SJCRH30 (cell line): Measurements from ENCODE around the gene SSX5. TPM values are rescaled to one million over a fixed set of nuclear protein-coding genes. Genes with fewer than 3 reads are reported as not detected.
"Not testable (repeated sequence)": the region's sequence is repeated elsewhere in the genome, so short reads cannot be mapped to it uniquely, and the experiment has no call there.

Experiments used
- DNase-seq, 2 experiments: peaks; one replicate each; pipeline ENCODE4 v3.0.0-alpha.2; 2015 to 2020
- H3K27ac ChIP-seq: fragments of 250-450 bp; sonication (Bioruptor Pico); 2 replicates; pipeline ENCODE4 v1.5.1; 2020; ENCODE audit warnings: mild to moderate bottlenecking, moderate library complexity
- H3K27me3 ChIP-seq: fragments of 250-450 bp; sonication (Bioruptor Pico); 2 replicates; pipeline ENCODE4 v1.5.1; 2020; ENCODE audit warnings: mild to moderate bottlenecking, moderate library complexity
- H3K36me3 ChIP-seq: fragments of 250-450 bp; sonication (Bioruptor Pico); 2 replicates; pipeline ENCODE4 v1.5.1; 2020; ENCODE audit warnings: mild to moderate bottlenecking, moderate library complexity
- H3K4me1 ChIP-seq: fragments of 250-450 bp; sonication (Bioruptor Pico); 2 replicates; pipeline ENCODE4 v1.5.1; 2020; ENCODE audit warnings: mild to moderate bottlenecking, moderate library complexity
- H3K4me3 ChIP-seq: fragments of 250-450 bp; sonication (Bioruptor Pico); 2 replicates; pipeline ENCODE4 v1.5.1; 2020; ENCODE audit warnings: mild to moderate bottlenecking, moderate library complexity
- H3K9me3 ChIP-seq: fragments of 250-450 bp; sonication (Bioruptor Pico); replicated peaks from 2 replicates; pipeline ENCODE4 v1.5.1; 2020; ENCODE audit warnings: mild to moderate bottlenecking, moderate library complexity
- total RNA-seq: library from RNA; depleted of rRNA; stranded (reverse); fragments of >200 nt; shearing (Covaris generic); gene quantifications from 2 replicates; pipeline ENCODE4 v1.2.3, GENCODE V29; 2014; rRNA removed

SSX5 gene
- total RNA-seq, result not detected in 2 replicates

GRCh38 chrX:48196745-48197201 is at the start of gene SSX5:
Gene SSX5 (minus strand): TSS chrX:48196795. CDS start chrX:48195358, 1,437 bp downstream.
- no peak for DNase-seq
- Histone ChIP-seq H3K27ac (no peak within 1 kb of the TSS), H3K27me3 (no peaks in the 10 kb centered on the region), H3K36me3 (no peaks in the 10 kb centered on the region), H3K9me3 (no peaks in the 10 kb centered on the region), H3K4me3 (no peak within 1 kb of the TSS), H3K4me1 (no peaks in the 10 kb centered on the region)

GRCh38 chrX:48224196-48224595 is 27.6 kb upstream of the SSX5 start:
- not testable (repeated sequence) for H3K4me3 ChIP-seq, H3K4me1 ChIP-seq, H3K27me3 ChIP-seq, H3K27ac ChIP-seq, H3K36me3 ChIP-seq, H3K9me3 ChIP-seq, DNase-seq

- H3K27ac ChIP-seq, H3K9me3 ChIP-seq, DNase-seq, H3K4me1 ChIP-seq, H3K27me3 ChIP-seq, H3K36me3 ChIP-seq, H3K4me3 ChIP-seq: not testable (repeated sequence)
Observed at GRCh38 chrX:48214341-48214740, 17.7 kb upstream of the SSX5 start.

- not testable (repeated sequence) for H3K27ac ChIP-seq, DNase-seq
Observed at GRCh38 chrX:48190024-48190423, 6.6 kb downstream of the SSX5 start.

GRCh38 chrX:48181882-48182281 is 14.7 kb downstream of the SSX5 start:
- H3K4me1 ChIP-seq, H3K9me3 ChIP-seq, H3K27me3 ChIP-seq, H3K27ac ChIP-seq, H3K36me3 ChIP-seq, H3K4me3 ChIP-seq: not testable (repeated sequence)
- DNase-seq, result peak in 1 of 2 experiments; percentile 1

More at GRCh38 chrX:48190024-48190423, 6.6 kb downstream of the SSX5 start:
- not testable (repeated sequence) for H3K36me3 ChIP-seq, H3K4me1 ChIP-seq, H3K27me3 ChIP-seq, H3K9me3 ChIP-seq, H3K4me3 ChIP-seq

GRCh38 chrX:48180811-48181210 is 15.8 kb downstream of the SSX5 start:
- Histone ChIP-seq H3K4me1 (no peaks in the 10 kb centered on the region), H3K9me3 (no peaks in the 10 kb centered on the region), H3K27me3 (no peaks in the 10 kb centered on the region), H3K27ac (no peak overlapping the region), H3K36me3 (no peaks in the 10 kb centered on the region), H3K4me3 (no peak overlapping the region)
- no peak for DNase-seq

GRCh38 chrX:48179691-48180090 is 16.9 kb downstream of the SSX5 start:
- no peak overlapping the region for H3K4me3 ChIP-seq
- H3K27me3 ChIP-seq, result no peaks in the 10 kb centered on the region
- no peak overlapping the region for H3K27ac ChIP-seq
- H3K9me3 ChIP-seq, result no peaks in the 10 kb centered on the region
- DNase-seq, result no peak
- H3K36me3 ChIP-seq, result no peaks in the 10 kb centered on the region
- no peaks in the 10 kb centered on the region for H3K4me1 ChIP-seq

GRCh38 chrX:48166322-48166721 is 30.3 kb downstream of the SSX5 start:
- not testable (repeated sequence) for H3K27me3 ChIP-seq, H3K4me1 ChIP-seq, H3K9me3 ChIP-seq, H3K27ac ChIP-seq, H3K4me3 ChIP-seq, H3K36me3 ChIP-seq, DNase-seq

GRCh38 chrX:48165241-48165640 is 31.4 kb downstream of the SSX5 start:
- H3K27ac ChIP-seq, result no peak overlapping the region
- DNase-seq, result no peak

GRCh38 chrX:48156014-48156413 is 40.6 kb downstream of the SSX5 start:
- Histone ChIP-seq H3K27ac (no peak overlapping the region), H3K9me3 (no peaks in the 10 kb centered on the region), H3K4me1 (no peaks in the 10 kb centered on the region), H3K27me3 (no peaks in the 10 kb centered on the region), H3K4me3 (no peak overlapping the region), H3K36me3 (no peaks in the 10 kb centered on the region)
- no peak for DNase-seq

More at GRCh38 chrX:48165241-48165640, 31.4 kb downstream of the SSX5 start:
- no peaks in the 10 kb centered on the region for H3K9me3 ChIP-seq
- H3K4me3 ChIP-seq, result no peak overlapping the region
- no peaks in the 10 kb centered on the region for H3K36me3 ChIP-seq
- no peaks in the 10 kb centered on the region for H3K4me1 ChIP-seq
- no peaks in the 10 kb centered on the region for H3K27me3 ChIP-seq

- DNase-seq, result no peak
- Histone ChIP-seq H3K4me1 (no peaks in the 10 kb centered on the region), H3K27ac (no peak overlapping the region), H3K9me3 (no peaks in the 10 kb centered on the region), H3K27me3 (no peaks in the 10 kb centered on the region), H3K36me3 (no peaks in the 10 kb centered on the region), H3K4me3 (no peak overlapping the region)
Observed at GRCh38 chrX:48154796-48155195, 41.8 kb downstream of the SSX5 start.

GRCh38 chrX:48153769-48154168 is 42.8 kb downstream of the SSX5 start:
- Histone ChIP-seq H3K36me3 (no peaks in the 10 kb centered on the region), H3K27me3 (no peaks in the 10 kb centered on the region), H3K9me3 (no peaks in the 10 kb centered on the region), H3K27ac (no peak overlapping the region), H3K4me3 (no peak overlapping the region), H3K4me1 (no peaks in the 10 kb centered on the region)
- DNase-seq, result peak; percentile 1 to 4

GRCh38 chrX:48142697-48143096 is 53.9 kb downstream of the SSX5 start:
- H3K27me3 ChIP-seq, H3K4me3 ChIP-seq, DNase-seq, H3K9me3 ChIP-seq, H3K4me1 ChIP-seq, H3K27ac ChIP-seq, H3K36me3 ChIP-seq: not testable (repeated sequence)

GRCh38 chrX:48141810-48142508 is 54.6 kb downstream of the SSX5 start:
- H3K27ac ChIP-seq, H3K27me3 ChIP-seq, DNase-seq, H3K4me3 ChIP-seq, H3K4me1 ChIP-seq, H3K9me3 ChIP-seq, H3K36me3 ChIP-seq: not testable (repeated sequence)

- not testable (repeated sequence) for H3K27ac ChIP-seq, H3K9me3 ChIP-seq, H3K4me1 ChIP-seq, H3K27me3 ChIP-seq, DNase-seq, H3K36me3 ChIP-seq, H3K4me3 ChIP-seq
Observed at GRCh38 chrX:48139076-48139475, 57.5 kb downstream of the SSX5 start.
